MM.1S (cell line): Measurements from ENCODE around the gene CD9.

Experiments
- DNase-seq: peaks from one replicate; pipeline ENCODE4 v3.0.0-alpha.2; 2015
- H2AFZ ChIP-seq: fragments of 300-600 bp; sonication (generic); 2 replicates; pipeline ENCODE4 v1.6.0; 2016; ENCODE audit warnings: antibody characterized with exemption, low read length
- H3F3A ChIP-seq: fragments of 300-600 bp; sonication (generic); 2 replicates; pipeline ENCODE4 v1.6.1; 2016; ENCODE audit warnings: mild to moderate bottlenecking, antibody characterized with exemption, low read length, moderate library complexity, mixed read lengths; ENCODE audit not compliant: insufficient read depth
- H3K27ac ChIP-seq: fragments of 300-600 bp; sonication (generic); 2 replicates; pipeline ENCODE4 v1.5.1; 2016; ENCODE audit warnings: mild to moderate bottlenecking, low read length
- H3K27me3 ChIP-seq: fragments of 300-600 bp; sonication (generic); replicated peaks from 2 replicates; pipeline ENCODE4 v1.6.0; 2016; ENCODE audit warnings: low read length; ENCODE audit not compliant: insufficient read depth
- H3K36me3 ChIP-seq: fragments of 300-600 bp; sonication (generic); replicated peaks from 2 replicates; pipeline ENCODE4 v1.6.1; 2016; ENCODE audit warnings: mild to moderate bottlenecking, low read length, mixed read lengths; ENCODE audit not compliant: insufficient read depth
- H3K4me1 ChIP-seq: fragments of 300-600 bp; sonication (generic); 2 replicates; pipeline ENCODE4 v1.6.1; 2016; ENCODE audit warnings: low read length, mixed read lengths
- H3K4me2 ChIP-seq: fragments of 300-600 bp; sonication (generic); 2 replicates; pipeline ENCODE4 v1.6.0; 2016; ENCODE audit warnings: low read depth, low read length
- H3K4me3 ChIP-seq: fragments of 300-600 bp; sonication (generic); 2 replicates; pipeline ENCODE4 v1.5.1; 2016; ENCODE audit warnings: low read length, mixed read lengths
- H3K79me2 ChIP-seq: fragments of 300-600 bp; sonication (generic); 2 replicates; pipeline ENCODE4 v1.6.1; 2016; ENCODE audit warnings: mixed run types, low read length, mixed read lengths
- H3K9ac ChIP-seq: fragments of 300-600 bp; sonication (generic); 2 replicates; pipeline ENCODE4 v1.6.1; 2016; ENCODE audit warnings: low read length, mixed read lengths
- H3K9me2 ChIP-seq: fragments of 300-600 bp; sonication (generic); replicated peaks from 2 replicates; pipeline ENCODE4 v1.6.1; 2016; ENCODE audit warnings: mild to moderate bottlenecking, low read length, mixed read lengths; ENCODE audit not compliant: insufficient read depth
- H3K9me3 ChIP-seq: fragments of 300-600 bp; sonication (generic); replicated peaks from 2 replicates; pipeline ENCODE4 v1.6.1; 2016; ENCODE audit warnings: mild to moderate bottlenecking, low read length, mixed read lengths; ENCODE audit not compliant: insufficient read depth
- H4K20me1 ChIP-seq: fragments of 300-600 bp; sonication (generic); 2 replicates; pipeline ENCODE4 v1.6.1; 2016; ENCODE audit warnings: mild to moderate bottlenecking, low read length, moderate library complexity, mixed read lengths; ENCODE audit not compliant: insufficient read depth
- EZH2 ChIP-seq: fragments of 300-600 bp; sonication (generic); optimal IDR thresholded peaks from 2 replicates; pipeline ENCODE3; 2017; ENCODE audit warnings: low read depth, mild to moderate bottlenecking, antibody characterized with exemption, low read length, mixed read lengths
- EZH2phosphoT487 ChIP-seq: fragments of 300-600 bp; sonication (generic); IDR thresholded peaks from 2 replicates; pipeline ENCODE4 v1.6.1; 2018; ENCODE audit warnings: antibody characterized with exemption, low read length
- TF ChIP-seq, protein P1 (sequence below): fragments of 300-600 bp; sonication (generic); IDR thresholded peaks from 2 replicates; pipeline ENCODE4 v1.5.1; 2016; ENCODE audit warnings: antibody characterized with exemption, low read length, mixed read lengths

Gene CD9

DNA sequence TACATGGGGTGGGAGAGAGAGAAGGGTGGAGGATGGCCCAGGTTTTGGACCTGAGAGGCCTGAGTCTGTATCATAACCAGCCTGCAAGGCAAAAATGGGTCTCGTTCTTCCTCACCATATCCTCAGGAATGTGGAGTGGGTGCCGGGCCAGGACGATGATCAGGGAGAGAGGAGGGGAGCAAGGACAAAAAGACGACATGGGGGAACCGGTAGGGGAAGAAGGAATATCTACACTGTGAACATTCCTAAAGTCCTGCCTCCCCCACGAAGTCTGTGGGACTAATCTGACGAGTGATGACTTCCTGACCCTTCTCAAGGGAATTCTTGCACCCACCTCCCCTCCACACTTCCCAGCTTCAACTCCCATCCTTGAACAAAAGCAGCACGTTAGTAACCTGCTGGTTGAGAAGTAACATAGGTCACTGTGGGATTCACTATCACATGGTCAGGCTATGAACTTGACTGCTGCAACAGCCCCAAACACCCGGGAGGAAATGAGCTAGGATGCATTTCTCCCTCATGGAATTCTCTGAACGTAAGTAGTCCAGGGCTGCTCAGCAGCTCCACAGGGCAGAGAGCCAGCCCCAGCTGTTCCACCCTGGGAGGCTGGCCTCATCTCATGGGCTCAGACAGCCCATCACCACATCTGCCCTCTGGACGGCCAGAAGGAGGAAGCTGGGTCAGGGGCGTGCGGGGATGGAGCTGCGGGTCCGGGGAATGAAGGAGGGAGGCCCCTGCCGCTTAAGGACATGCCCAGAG is 38.9 kb upstream of the CD9 start:
- Histone ChIP-seq H3K9me2 (no peaks in the 10 kb centered on the region), H3K27me3 (no peaks in the 10 kb centered on the region), H3K4me1 (peaks cover 4% of the 10 kb centered on the region; the same call in 1 of the 2 replicates), H2AFZ (no peak overlapping the region), H3K9ac (no peak overlapping the region), H3F3A (no peaks in the 10 kb centered on the region), H4K20me1 (no peaks in the 10 kb centered on the region), H3K79me2 (no peaks in the 10 kb centered on the region), H3K4me2 (no peak overlapping the region), H3K4me3 (no peak overlapping the region), H3K27ac (no peak overlapping the region), H3K9me3 (no peaks in the 10 kb centered on the region), H3K36me3 (no peaks in the 10 kb centered on the region)
- DNase-seq, result no peak
- TF ChIP-seq, protein P1, sequence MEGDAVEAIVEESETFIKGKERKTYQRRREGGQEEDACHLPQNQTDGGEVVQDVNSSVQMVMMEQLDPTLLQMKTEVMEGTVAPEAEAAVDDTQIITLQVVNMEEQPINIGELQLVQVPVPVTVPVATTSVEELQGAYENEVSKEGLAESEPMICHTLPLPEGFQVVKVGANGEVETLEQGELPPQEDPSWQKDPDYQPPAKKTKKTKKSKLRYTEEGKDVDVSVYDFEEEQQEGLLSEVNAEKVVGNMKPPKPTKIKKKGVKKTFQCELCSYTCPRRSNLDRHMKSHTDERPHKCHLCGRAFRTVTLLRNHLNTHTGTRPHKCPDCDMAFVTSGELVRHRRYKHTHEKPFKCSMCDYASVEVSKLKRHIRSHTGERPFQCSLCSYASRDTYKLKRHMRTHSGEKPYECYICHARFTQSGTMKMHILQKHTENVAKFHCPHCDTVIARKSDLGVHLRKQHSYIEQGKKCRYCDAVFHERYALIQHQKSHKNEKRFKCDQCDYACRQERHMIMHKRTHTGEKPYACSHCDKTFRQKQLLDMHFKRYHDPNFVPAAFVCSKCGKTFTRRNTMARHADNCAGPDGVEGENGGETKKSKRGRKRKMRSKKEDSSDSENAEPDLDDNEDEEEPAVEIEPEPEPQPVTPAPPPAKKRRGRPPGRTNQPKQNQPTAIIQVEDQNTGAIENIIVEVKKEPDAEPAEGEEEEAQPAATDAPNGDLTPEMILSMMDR, result no peak
- TF ChIP-seq EZH2 (no peak), EZH2phosphoT487 (no peak)

DNA sequence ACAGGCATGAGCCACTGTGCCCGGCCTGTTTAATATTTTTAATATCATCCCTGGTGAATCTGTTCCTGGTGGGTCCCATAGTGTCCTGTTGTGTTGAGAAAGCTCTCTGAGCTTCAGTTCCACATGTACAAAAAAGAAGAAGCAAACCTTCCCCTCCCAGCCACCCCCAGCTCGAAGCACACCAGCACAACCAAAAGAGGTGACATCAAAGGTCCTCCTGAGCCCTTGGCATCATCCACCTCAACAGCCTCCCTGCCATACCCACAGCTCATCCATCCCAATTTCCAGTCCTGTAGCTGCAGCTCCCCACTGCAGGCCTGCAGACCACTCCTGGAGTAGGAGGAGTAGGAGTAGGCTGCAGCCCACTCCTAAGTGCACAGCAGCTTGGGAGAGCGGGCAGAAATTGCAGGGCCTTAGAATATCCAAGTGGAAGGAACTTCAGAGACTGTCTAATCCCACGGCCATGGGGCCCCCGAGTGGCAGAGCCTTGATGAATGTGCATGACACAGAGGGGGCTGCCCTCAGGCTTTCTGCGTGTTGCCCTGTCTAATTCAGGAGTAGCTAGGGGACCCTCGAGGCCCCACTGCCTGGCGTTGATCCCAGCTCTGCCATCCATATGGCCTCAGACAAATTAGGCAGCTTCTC is 36.7 kb upstream of the CD9 start:
- no peaks in the 10 kb centered on the region for H3K27me3 ChIP-seq
- H3K27ac ChIP-seq, result no peak overlapping the region
- H4K20me1 ChIP-seq, result no peaks in the 10 kb centered on the region
- H3K9me2 ChIP-seq, result no peaks in the 10 kb centered on the region
- H3K79me2 ChIP-seq, result no peaks in the 10 kb centered on the region
- H3K4me2 ChIP-seq, result no peak overlapping the region
- H3F3A ChIP-seq, result no peaks in the 10 kb centered on the region
- no peak for DNase-seq
- no peaks in the 10 kb centered on the region for H3K9me3 ChIP-seq
- H3K4me1 ChIP-seq, result peaks cover 13% of the 10 kb centered on the region
- H3K4me3 ChIP-seq, result no peak overlapping the region
- H3K36me3 ChIP-seq, result no peaks in the 10 kb centered on the region
- H3K9ac ChIP-seq, result no peak overlapping the region
- TF ChIP-seq, protein P1, result no peak
- TF ChIP-seq EZH2, result no peak
- H2AFZ ChIP-seq, result no peak overlapping the region

DNA sequence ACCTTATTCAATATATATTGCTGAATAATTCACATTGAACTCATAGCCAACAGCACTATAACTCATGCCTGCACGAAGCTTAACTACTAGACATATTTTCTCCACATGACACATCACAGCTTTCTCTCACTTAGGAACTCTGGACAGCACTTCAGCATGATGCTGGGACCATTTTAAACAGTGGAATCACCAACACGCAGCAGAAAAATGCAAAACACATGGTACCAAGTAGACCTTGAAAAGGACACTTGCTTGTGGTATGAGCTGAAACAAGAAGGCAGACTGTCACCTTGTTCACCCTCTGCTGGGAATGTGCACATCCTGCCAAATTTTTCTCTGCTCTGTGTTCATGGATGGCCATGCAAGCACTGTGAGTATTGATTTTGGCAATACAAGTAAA is 34.8 kb upstream of the CD9 start:
- no peaks in the 10 kb centered on the region for H3F3A ChIP-seq
- H3K27me3 ChIP-seq, result no peaks in the 10 kb centered on the region
- peaks cover 13% of the 10 kb centered on the region for H3K4me1 ChIP-seq
- H3K4me3 ChIP-seq, result no peak overlapping the region
- H3K9me2 ChIP-seq, result no peaks in the 10 kb centered on the region
- H3K9me3 ChIP-seq, result no peaks in the 10 kb centered on the region
- H2AFZ ChIP-seq, result no peak overlapping the region
- H3K4me2 ChIP-seq, result no peak overlapping the region
- no peak overlapping the region for H3K27ac ChIP-seq
- DNase-seq, result no peak
- TF ChIP-seq EZH2 (no peak), EZH2phosphoT487 (no peak)
- TF ChIP-seq, protein P1, result no peak
- H3K36me3 ChIP-seq, result no peaks in the 10 kb centered on the region
- no peaks in the 10 kb centered on the region for H3K79me2 ChIP-seq
- H3K9ac ChIP-seq, result no peak overlapping the region
- no peaks in the 10 kb centered on the region for H4K20me1 ChIP-seq
